HG03103 (cell line): ENCODE data around the gene CTNNBL1.
"Not testable (repeated sequence)": the region's sequence is repeated elsewhere in the genome, so short reads cannot be mapped to it uniquely, and the experiment has no call there.

ENCODE experiments used
- ATAC-seq: cut with Tn5 transposase; IDR thresholded peaks from one replicate; pipeline ENCODE4 v1.9.1; 2021; ENCODE audit warnings: low read depth; ENCODE audit not compliant: unreplicated experiment

CTNNBL1 gene

GRCh38 chr20:37693635-37694626 lies at the start of gene CTNNBL1:
Gene CTNNBL1, plus strand, starts transcription at chr20:37694030. Its CDS starts 93 bp downstream, at chr20:37694123.
- peak; percentile 73 for ATAC-seq

- no peak for ATAC-seq
These were observed 49.2 kb upstream of the CTNNBL1 start for GRCh38 chr20:37644605-37645004.

- ATAC-seq: no peak
These were observed 45.9 kb upstream of the CTNNBL1 start for GRCh38 chr20:37647946-37648345.

GRCh38 chr20:37649017-37649416 lies 44.8 kb upstream of the CTNNBL1 start:
- no peak for ATAC-seq

- no peak for ATAC-seq
These were observed 44.0 kb upstream of the CTNNBL1 start for GRCh38 chr20:37649676-37650370.

- ATAC-seq: no peak
These were observed 43.2 kb upstream of the CTNNBL1 start for GRCh38 chr20:37650661-37651060.

- no peak for ATAC-seq
These were observed 41.9 kb upstream of the CTNNBL1 start for GRCh38 chr20:37651932-37652331.

- ATAC-seq: no peak
These were observed 36.9 kb upstream of the CTNNBL1 start for GRCh38 chr20:37656945-37657344.

- ATAC-seq: no peak
These were observed 35.7 kb upstream of the CTNNBL1 start for GRCh38 chr20:37657924-37658804.

- no peak for ATAC-seq
These were observed 32.3 kb upstream of the CTNNBL1 start for GRCh38 chr20:37661519-37661918.

- no peak for ATAC-seq
These were observed 31.5 kb upstream of the CTNNBL1 start for GRCh38 chr20:37662308-37662707.

GRCh38 chr20:37664595-37664994 lies 29.2 kb upstream of the CTNNBL1 start:
- ATAC-seq: not testable (repeated sequence)

- no peak for ATAC-seq
These were observed 25.7 kb upstream of the CTNNBL1 start for GRCh38 chr20:37668166-37668565.

- no peak for ATAC-seq
These were observed 24.6 kb upstream of the CTNNBL1 start for GRCh38 chr20:37669062-37669772.

GRCh38 chr20:37669773-37670236 lies 24.0 kb upstream of the CTNNBL1 start:
- ATAC-seq: no peak

GRCh38 chr20:37670351-37670791 lies 23.5 kb upstream of the CTNNBL1 start:
- no peak for ATAC-seq

- no peak for ATAC-seq
These were observed 21.7 kb upstream of the CTNNBL1 start for GRCh38 chr20:37672143-37672542.

GRCh38 chr20:37673444-37673843 lies 20.4 kb upstream of the CTNNBL1 start:
- no peak for ATAC-seq

- no peak for ATAC-seq
These were observed 17.4 kb upstream of the CTNNBL1 start for GRCh38 chr20:37676440-37676839.
